ENCODE measurements around the gene NIT1. TPM values are rescaled to one million over a fixed set of nuclear protein-coding genes. Genes with fewer than 3 reads are reported as not detected.

The NIT1 gene
- total RNA-seq, 2 donors from 2014 or later = 51.0 to 65.1 TPM

DNA sequence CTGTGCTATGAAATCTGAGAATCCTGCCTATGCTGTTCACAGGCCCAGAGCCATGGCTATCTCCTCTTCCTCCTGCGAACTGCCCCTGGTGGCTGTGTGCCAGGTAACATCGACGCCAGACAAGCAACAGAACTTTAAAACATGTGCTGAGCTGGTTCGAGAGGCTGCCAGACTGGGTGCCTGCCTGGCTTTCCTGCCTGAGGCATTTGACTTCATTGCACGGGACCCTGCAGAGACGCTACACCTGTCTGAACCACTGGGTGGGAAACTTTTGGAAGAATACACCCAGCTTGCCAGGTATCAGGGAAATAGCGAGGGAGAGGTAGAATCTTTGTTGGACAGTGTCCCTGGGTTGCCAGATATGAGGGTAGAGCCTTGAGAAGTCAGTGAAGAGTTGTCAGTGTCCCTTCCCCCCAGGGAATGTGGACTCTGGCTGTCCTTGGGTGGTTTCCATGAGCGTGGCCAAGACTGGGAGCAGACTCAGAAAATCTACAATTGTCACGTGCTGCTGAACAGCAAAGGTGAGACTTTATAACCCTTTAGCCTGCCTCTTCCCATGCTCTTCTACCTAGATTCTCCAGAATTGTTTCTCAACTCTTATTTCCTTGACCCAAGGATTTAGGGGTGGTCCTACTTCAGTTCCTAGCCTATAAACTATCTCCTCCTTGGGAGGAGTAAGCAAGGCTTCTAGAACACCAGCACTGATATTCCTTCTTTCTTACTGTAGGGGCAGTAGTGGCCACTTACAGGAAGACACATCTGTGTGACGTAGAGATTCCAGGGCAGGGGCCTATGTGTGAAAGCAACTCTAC lies 1.4 kb downstream of the NIT1 start:
- H3K36me3 ChIP-seq (ENCODE audit: control insufficient read depth, insufficient read depth, low read length) = peaks cover 53% of the 10 kb centered on the region
- no peaks in the 10 kb centered on the region for H3K27me3 ChIP-seq (ENCODE audit: control insufficient read depth, insufficient read depth, low read length, poor library complexity, severe bottlenecking)
- H3K9me3 ChIP-seq (ENCODE audit: control insufficient read depth, low read length) = no peaks in the 10 kb centered on the region
- H3K27ac Mint-ChIP-seq = peak overlapping the region; percentile 98
- H3K27ac ChIP-seq (ENCODE audit: low read depth, low read length) = no peak overlapping the region
- H3K36me3 Mint-ChIP-seq (ENCODE audit: low read depth) = peaks cover 47% of the 10 kb centered on the region
- peaks cover 8% of the 10 kb centered on the region for H3K4me1 ChIP-seq (ENCODE audit: control insufficient read depth, insufficient read depth, low read length)
- H3K4me1 Mint-ChIP-seq = peaks cover 19% of the 10 kb centered on the region
- peak overlapping the region; percentile 99 for H3K4me3 ChIP-seq (ENCODE audit: low read length)
- no peaks in the 10 kb centered on the region for H3K9me3 Mint-ChIP-seq
- peak overlapping the region; percentile 96 for H3K4me3 Mint-ChIP-seq
- no peaks in the 10 kb centered on the region for H3K27me3 Mint-ChIP-seq (ENCODE audit: insufficient read depth)
- WGBS, 2 experiments (ENCODE audit: insufficient coverage in 1 of 2, insufficient read length in 1 of 2) = 81 to 89% methylated on average over 8 to 10 of the region's 10 CpGs
- H3K9ac ChIP-seq (ENCODE audit: extremely low read depth, low read length, poor library complexity, severe bottlenecking) = peak overlapping the region; percentile 87
- DNase-seq = peak; percentile 85
- TF ChIP-seq, protein P1, sequence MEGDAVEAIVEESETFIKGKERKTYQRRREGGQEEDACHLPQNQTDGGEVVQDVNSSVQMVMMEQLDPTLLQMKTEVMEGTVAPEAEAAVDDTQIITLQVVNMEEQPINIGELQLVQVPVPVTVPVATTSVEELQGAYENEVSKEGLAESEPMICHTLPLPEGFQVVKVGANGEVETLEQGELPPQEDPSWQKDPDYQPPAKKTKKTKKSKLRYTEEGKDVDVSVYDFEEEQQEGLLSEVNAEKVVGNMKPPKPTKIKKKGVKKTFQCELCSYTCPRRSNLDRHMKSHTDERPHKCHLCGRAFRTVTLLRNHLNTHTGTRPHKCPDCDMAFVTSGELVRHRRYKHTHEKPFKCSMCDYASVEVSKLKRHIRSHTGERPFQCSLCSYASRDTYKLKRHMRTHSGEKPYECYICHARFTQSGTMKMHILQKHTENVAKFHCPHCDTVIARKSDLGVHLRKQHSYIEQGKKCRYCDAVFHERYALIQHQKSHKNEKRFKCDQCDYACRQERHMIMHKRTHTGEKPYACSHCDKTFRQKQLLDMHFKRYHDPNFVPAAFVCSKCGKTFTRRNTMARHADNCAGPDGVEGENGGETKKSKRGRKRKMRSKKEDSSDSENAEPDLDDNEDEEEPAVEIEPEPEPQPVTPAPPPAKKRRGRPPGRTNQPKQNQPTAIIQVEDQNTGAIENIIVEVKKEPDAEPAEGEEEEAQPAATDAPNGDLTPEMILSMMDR (conservative IDR thresholded peaks at IDR 0.05) = peak; percentile 66

GRCh38 chr1:161121042-161121650 lies 3.2 kb downstream of the NIT1 start:
- Histone ChIP-seq H3K27me3 (ENCODE audit: control insufficient read depth, insufficient read depth, low read length, poor library complexity, severe bottlenecking) (no peaks in the 10 kb centered on the region), H3K36me3 (ENCODE audit: control insufficient read depth, insufficient read depth, low read length) (peaks cover 62% of the 10 kb centered on the region), H3K27ac (ENCODE audit: low read depth, low read length) (no peak overlapping the region), H3K4me1 (ENCODE audit: control insufficient read depth, insufficient read depth, low read length) (peaks cover 8% of the 10 kb centered on the region), H3K4me3 (ENCODE audit: low read length) (no peak overlapping the region), H3K9ac (ENCODE audit: extremely low read depth, low read length, poor library complexity, severe bottlenecking) (no peak overlapping the region), H3K9me3 (ENCODE audit: control insufficient read depth, low read length) (no peaks in the 10 kb centered on the region)
- H3K36me3 Mint-ChIP-seq (ENCODE audit: low read depth) = peaks cover 59% of the 10 kb centered on the region
- TF ChIP-seq, protein P1 (conservative IDR thresholded peaks at IDR 0.05) = no peak
- H3K27me3 Mint-ChIP-seq (ENCODE audit: insufficient read depth) = no peaks in the 10 kb centered on the region
- peaks cover 17% of the 10 kb centered on the region for H3K4me1 Mint-ChIP-seq
- 90 to 100% methylated on average over 1 to 2 of the region's 3 CpGs for WGBS, 2 experiments (ENCODE audit: insufficient coverage in 1 of 2, insufficient read length in 1 of 2)
- no peaks in the 10 kb centered on the region for H3K9me3 Mint-ChIP-seq
- no peak overlapping the region for H3K4me3 Mint-ChIP-seq
- no peak for DNase-seq
- H3K27ac Mint-ChIP-seq = no peak overlapping the region

DNA sequence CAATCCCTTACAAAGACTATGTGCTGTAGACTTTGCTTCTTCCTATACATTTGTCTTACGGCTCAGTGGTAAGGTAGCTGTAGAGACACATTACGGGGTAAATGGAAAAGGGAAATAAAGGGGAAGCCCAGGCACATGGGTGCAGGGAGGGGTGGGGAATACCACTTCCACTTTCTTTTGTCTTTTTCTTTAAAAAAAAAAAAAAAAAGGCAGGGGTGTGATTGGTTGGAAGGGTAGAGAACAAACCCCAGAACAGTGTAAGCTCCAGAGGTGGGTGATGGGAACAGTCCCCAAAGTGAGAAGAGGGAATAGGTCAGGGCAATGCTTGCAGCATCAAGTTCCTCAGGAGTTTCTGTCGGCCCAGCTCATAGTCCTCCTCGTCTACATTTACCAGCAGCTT lies 3.9 kb downstream of the NIT1 start:
- Histone ChIP-seq H3K27ac (ENCODE audit: low read depth, low read length) (no peak overlapping the region), H3K9me3 (ENCODE audit: control insufficient read depth, low read length) (no peaks in the 10 kb centered on the region), H3K9ac (ENCODE audit: extremely low read depth, low read length, poor library complexity, severe bottlenecking) (no peak overlapping the region), H3K4me1 (ENCODE audit: control insufficient read depth, insufficient read depth, low read length) (peaks cover 8% of the 10 kb centered on the region), H3K36me3 (ENCODE audit: control insufficient read depth, insufficient read depth, low read length) (peaks cover 67% of the 10 kb centered on the region), H3K27me3 (ENCODE audit: control insufficient read depth, insufficient read depth, low read length, poor library complexity, severe bottlenecking) (no peaks in the 10 kb centered on the region), H3K4me3 (ENCODE audit: low read length) (no peak overlapping the region)
- Mint-ChIP-seq H3K9me3 (no peaks in the 10 kb centered on the region), H3K4me1 (peaks cover 17% of the 10 kb centered on the region), H3K27ac (peak overlapping the region; percentile 26), H3K36me3 (ENCODE audit: low read depth) (peaks cover 63% of the 10 kb centered on the region), H3K4me3 (no peak overlapping the region), H3K27me3 (ENCODE audit: insufficient read depth) (no peaks in the 10 kb centered on the region)
- TF ChIP-seq, protein P1 (conservative IDR thresholded peaks at IDR 0.05) = no peak
- DNase-seq = no peak
- 92 to 96% methylated on average over 4 of the region's 4 CpGs for WGBS, 2 experiments (ENCODE audit: insufficient coverage in 1 of 2, insufficient read length in 1 of 2)
